ENCODE results near the gene ZMYND10. TPM values are rescaled to one million over a fixed set of nuclear protein-coding genes. Genes with fewer than 3 reads are reported as not detected.

The ZMYND10 gene
- total and polyA plus RNA-seq, 2 experiments from 2014 or later = 0.29 to 0.31 TPM

- no peak for TF ChIP-seq JUNB (IDR thresholded peaks at IDR 0.05; ENCODE audit: unreplicated experiment)
- TF ChIP-seq, protein P1, sequence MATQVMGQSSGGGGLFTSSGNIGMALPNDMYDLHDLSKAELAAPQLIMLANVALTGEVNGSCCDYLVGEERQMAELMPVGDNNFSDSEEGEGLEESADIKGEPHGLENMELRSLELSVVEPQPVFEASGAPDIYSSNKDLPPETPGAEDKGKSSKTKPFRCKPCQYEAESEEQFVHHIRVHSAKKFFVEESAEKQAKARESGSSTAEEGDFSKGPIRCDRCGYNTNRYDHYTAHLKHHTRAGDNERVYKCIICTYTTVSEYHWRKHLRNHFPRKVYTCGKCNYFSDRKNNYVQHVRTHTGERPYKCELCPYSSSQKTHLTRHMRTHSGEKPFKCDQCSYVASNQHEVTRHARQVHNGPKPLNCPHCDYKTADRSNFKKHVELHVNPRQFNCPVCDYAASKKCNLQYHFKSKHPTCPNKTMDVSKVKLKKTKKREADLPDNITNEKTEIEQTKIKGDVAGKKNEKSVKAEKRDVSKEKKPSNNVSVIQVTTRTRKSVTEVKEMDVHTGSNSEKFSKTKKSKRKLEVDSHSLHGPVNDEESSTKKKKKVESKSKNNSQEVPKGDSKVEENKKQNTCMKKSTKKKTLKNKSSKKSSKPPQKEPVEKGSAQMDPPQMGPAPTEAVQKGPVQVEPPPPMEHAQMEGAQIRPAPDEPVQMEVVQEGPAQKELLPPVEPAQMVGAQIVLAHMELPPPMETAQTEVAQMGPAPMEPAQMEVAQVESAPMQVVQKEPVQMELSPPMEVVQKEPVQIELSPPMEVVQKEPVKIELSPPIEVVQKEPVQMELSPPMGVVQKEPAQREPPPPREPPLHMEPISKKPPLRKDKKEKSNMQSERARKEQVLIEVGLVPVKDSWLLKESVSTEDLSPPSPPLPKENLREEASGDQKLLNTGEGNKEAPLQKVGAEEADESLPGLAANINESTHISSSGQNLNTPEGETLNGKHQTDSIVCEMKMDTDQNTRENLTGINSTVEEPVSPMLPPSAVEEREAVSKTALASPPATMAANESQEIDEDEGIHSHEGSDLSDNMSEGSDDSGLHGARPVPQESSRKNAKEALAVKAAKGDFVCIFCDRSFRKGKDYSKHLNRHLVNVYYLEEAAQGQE (IDR thresholded peaks at IDR 0.05; ENCODE audit: unreplicated experiment) = no peak
- TF ChIP-seq EZH2phosphoT487 (IDR thresholded peaks at IDR 0.05; ENCODE audit: unreplicated experiment) = no peak
These were observed 11.7 kb downstream of the ZMYND10 start (continued) for GRCh38 chr3:50333744-50334328.

GRCh38 chr3:50331364-50331907, 14.1 kb downstream of the ZMYND10 start:
- H3F3A ChIP-seq (replicated peaks; ENCODE audit: low read depth) = peaks cover 30% of the 10 kb centered on the region
- H3K27me3 Mint-ChIP-seq (ENCODE audit: insufficient read depth, low read depth, poor library complexity) = peaks cover 8% of the 10 kb centered on the region
- DNase-seq (ENCODE audit: low spot score) = no peak
- H3K9me3 Mint-ChIP-seq = no peaks in the 10 kb centered on the region
- H3K79me2 ChIP-seq (replicated peaks; ENCODE audit: insufficient read depth) = peaks cover 46% of the 10 kb centered on the region
- no peak overlapping the region for H3K4me3 ChIP-seq
- no peak overlapping the region for H3K27ac Mint-ChIP-seq
- no peak overlapping the region for H3K4me3 Mint-ChIP-seq
- H3K9me2 ChIP-seq (ENCODE audit: insufficient read depth) = no peaks in the 10 kb centered on the region
- peaks cover 29% of the 10 kb centered on the region for H3K36me3 Mint-ChIP-seq (ENCODE audit: low read depth)
- H3K27me3 ChIP-seq (ENCODE audit: insufficient read depth) = no peaks in the 10 kb centered on the region
- no peak overlapping the region for H2AFZ ChIP-seq
- peaks cover 21% of the 10 kb centered on the region; the same call in 2 of the 3 replicates for H3K4me1 Mint-ChIP-seq
- H3K36me3 ChIP-seq (ENCODE audit: insufficient read depth) = peaks cover 8% of the 10 kb centered on the region
- peaks cover 24% of the 10 kb centered on the region for H4K20me1 ChIP-seq (replicated peaks; ENCODE audit: insufficient read depth)
- no peak overlapping the region for H3K4me2 ChIP-seq
- ATAC-seq = no peak
- peaks cover 19% of the 10 kb centered on the region for H3K4me1 ChIP-seq (ENCODE audit: insufficient read depth)
- H3K27ac ChIP-seq (ENCODE audit: low read depth) = no peak overlapping the region
- no peak for TF ChIP-seq CREB1 (CRISPR knock-in tag; IDR thresholded peaks at IDR 0.05; ENCODE audit: low read depth)
- TF ChIP-seq, protein P1 (IDR thresholded peaks at IDR 0.05; ENCODE audit: unreplicated experiment) = no peak
- no peak for TF ChIP-seq POLR2AphosphoS5 (IDR thresholded peaks at IDR 0.05; ENCODE audit: low read depth)
- TF ChIP-seq ZNF114 (CRISPR knock-in tag; IDR thresholded peaks at IDR 0.05) = no peak
- TF ChIP-seq, protein P2, sequence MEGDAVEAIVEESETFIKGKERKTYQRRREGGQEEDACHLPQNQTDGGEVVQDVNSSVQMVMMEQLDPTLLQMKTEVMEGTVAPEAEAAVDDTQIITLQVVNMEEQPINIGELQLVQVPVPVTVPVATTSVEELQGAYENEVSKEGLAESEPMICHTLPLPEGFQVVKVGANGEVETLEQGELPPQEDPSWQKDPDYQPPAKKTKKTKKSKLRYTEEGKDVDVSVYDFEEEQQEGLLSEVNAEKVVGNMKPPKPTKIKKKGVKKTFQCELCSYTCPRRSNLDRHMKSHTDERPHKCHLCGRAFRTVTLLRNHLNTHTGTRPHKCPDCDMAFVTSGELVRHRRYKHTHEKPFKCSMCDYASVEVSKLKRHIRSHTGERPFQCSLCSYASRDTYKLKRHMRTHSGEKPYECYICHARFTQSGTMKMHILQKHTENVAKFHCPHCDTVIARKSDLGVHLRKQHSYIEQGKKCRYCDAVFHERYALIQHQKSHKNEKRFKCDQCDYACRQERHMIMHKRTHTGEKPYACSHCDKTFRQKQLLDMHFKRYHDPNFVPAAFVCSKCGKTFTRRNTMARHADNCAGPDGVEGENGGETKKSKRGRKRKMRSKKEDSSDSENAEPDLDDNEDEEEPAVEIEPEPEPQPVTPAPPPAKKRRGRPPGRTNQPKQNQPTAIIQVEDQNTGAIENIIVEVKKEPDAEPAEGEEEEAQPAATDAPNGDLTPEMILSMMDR (conservative IDR thresholded peaks at IDR 0.05; ENCODE audit: low read depth in 2 of 2) = no peak
- no peak for TF ChIP-seq NANOG (IDR thresholded peaks at IDR 0.05; ENCODE audit: borderline replicate concordance)
- no peak for TF ChIP-seq EZH2 (IDR thresholded peaks at IDR 0.05; ENCODE audit: low read depth, unreplicated experiment)

Measured in GM23338 (cell line).